Activated B cell treated with CpG ODN at 0.5 μM for 24 hours (primary cell): Measurements from ENCODE around the gene HS6ST3. TPM values are rescaled to one million over a fixed set of nuclear protein-coding genes. Genes with fewer than 3 reads are reported as not detected.

ENCODE experiments used
- ATAC-seq: fragments of 200-7000 bp; cut with Tn5 transposase; one replicate; pipeline ENCODE4 v1.10.0; 2021; ENCODE audit warnings: low read depth, mild to moderate bottlenecking, moderate library complexity
- CTCF ChIA-PET: fragments of 350-600 bp; sonication (Branson Sonifier 250); formaldehyde crosslinking; loops from one replicate; lab custom pipeline; 2021; ENCODE audit warnings: antibody characterized with exemption; lab: Charles Lee
- POLR2A ChIA-PET: fragments of 350-600 bp; sonication (Branson Sonifier 250); formaldehyde crosslinking; loops from one replicate; lab custom pipeline; 2021; ENCODE audit warnings: antibody characterized with exemption; lab: Charles Lee
- DNase-seq: peaks from one replicate; pipeline ENCODE4 v3.0.0; 2022
- H3K27ac Mint-ChIP-seq: one replicate; pipeline ENCODE4 v1.8.0; 2020; ENCODE audit warnings: mixed read lengths
- H3K27me3 Mint-ChIP-seq: one replicate; pipeline ENCODE4 v1.8.0; 2021; ENCODE audit warnings: mixed read lengths
- H3K36me3 Mint-ChIP-seq: one replicate; pipeline ENCODE4 v1.8.0; 2021; ENCODE audit warnings: low read depth, mixed read lengths
- H3K4me1 Mint-ChIP-seq: one replicate; pipeline ENCODE4 v1.8.0; 2021; ENCODE audit warnings: mixed read lengths
- H3K4me3 Mint-ChIP-seq: one replicate; pipeline ENCODE4 v1.8.0; 2020; ENCODE audit warnings: mild to moderate bottlenecking, mixed read lengths
- H3K9me3 Mint-ChIP-seq: one replicate; pipeline ENCODE4 v1.8.0; 2020; ENCODE audit warnings: mixed read lengths
- CTCF ChIP-seq: fragments of 200-600 bp; IDR thresholded peaks from one replicate; pipeline ENCODE4 v1.8.0; 2022; ENCODE audit warnings: antibody characterized with exemption, mild to moderate bottlenecking
- intact Hi-C: fragments of 100-400 bp; cut with micrococcal nuclease; formaldehyde crosslinking; loops from one replicate; pipeline ENCODE4 v1.15.1; 2024
- total RNA-seq: library from RNA; stranded (reverse); gene quantifications from 2 replicates; pipeline ENCODE4 v1.2.3, GENCODE V29; 2022

The HS6ST3 gene
- total RNA-seq, 1 donor from 2014 or later, result not detected

- TF ChIP-seq CTCF, result no peak
Observed at GRCh38 chr13:96553796-96554195, 463.9 kb downstream of the HS6ST3 start.

DNA sequence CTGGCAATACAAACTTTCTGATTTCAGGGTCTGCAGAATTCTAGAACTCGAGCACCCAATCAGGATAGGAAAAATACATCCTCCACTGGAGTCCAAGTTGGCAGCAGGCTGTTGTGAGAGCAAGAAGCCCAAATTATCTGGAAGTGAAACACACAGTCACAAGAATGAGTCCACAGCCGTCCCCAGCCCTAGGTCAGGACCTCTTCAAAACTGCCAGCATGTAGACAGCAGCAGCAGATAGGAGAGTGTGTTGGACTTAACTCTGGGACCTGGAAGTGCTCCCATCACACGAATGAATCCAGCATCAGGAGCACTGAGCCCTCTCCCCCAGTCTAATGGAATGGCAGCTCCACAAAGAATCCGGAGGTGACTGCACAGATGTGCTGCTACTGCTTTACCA lies 483.7 kb downstream of the HS6ST3 start:
- CTCF ChIA-PET, result no interaction called here

More at GRCh38 chr13:96553796-96554195, 463.9 kb downstream of the HS6ST3 start:
- Mint-ChIP-seq H3K36me3 (no peaks in the 10 kb centered on the region), H3K27ac (no peak overlapping the region), H3K4me1 (no peaks in the 10 kb centered on the region), H3K9me3 (peaks cover 6% of the 10 kb centered on the region), H3K4me3 (no peak overlapping the region), H3K27me3 (no peaks in the 10 kb centered on the region)
- intact Hi-C loops, result no loop called here
- POLR2A ChIA-PET, result no interaction called here
- DNase-seq (no peak), ATAC-seq (no peak)
- CTCF ChIA-PET, result no interaction called here

DNA sequence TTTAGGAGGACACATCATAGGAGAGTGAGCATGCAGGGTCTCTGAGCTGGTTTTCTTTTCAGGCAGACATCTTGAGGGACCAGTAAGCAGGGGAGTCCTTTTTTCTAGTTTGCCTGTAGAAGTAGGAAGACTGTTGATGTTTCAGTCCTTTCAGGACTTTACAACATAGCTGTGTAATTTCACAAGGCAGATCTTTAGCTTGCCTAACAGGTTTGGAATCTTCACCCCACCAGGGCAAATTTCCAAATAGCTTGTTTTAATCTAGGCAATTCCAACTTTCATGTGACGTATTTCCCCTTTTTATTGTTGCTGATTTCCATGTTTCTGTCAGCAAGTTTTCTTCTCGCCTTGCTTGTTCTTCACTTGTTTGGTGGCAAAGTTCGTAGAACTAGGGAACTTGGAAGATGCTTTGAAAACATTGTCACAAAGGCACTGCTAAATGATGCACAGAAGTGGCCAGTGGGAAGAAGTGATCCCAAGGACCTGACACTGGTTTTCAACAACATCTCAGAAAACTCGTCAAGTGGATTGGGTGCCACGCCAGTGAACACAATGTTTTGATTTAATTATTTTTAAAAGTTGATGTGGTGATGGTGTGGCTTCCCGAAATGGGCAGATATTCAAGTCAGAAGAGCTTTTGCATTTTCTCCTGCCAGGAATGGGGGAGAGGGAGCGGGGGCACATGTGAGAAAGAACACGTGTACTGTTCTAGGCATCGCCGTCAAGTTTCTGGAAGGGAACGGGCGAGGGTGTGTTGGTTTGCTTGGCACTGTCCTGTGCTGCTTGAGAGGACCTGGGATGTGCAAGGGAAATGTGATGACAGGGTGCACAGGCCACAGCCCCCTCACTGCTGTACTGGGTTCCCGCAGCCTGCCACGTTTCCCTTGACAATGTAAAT lies 485.8 kb downstream of the HS6ST3 start:
- Mint-ChIP-seq H3K4me3 (no peak overlapping the region), H3K27ac (no peak overlapping the region), H3K36me3 (no peaks in the 10 kb centered on the region), H3K4me1 (no peaks in the 10 kb centered on the region), H3K27me3 (no peaks in the 10 kb centered on the region), H3K9me3 (peaks cover 5% of the 10 kb centered on the region)
- ChIA-PET CTCF (no interaction called here), POLR2A (no interaction called here)
- TF ChIP-seq CTCF, result no peak
- ATAC-seq (no peak), DNase-seq (no peak)
- intact Hi-C loops, result no loop called here

More for the DNA sequence above, 483.7 kb downstream of the HS6ST3 start:
- ATAC-seq (no peak), DNase-seq (no peak)
- no peak for TF ChIP-seq CTCF
- peaks cover 6% of the 10 kb centered on the region for H3K9me3 Mint-ChIP-seq
- no peak overlapping the region for H3K4me3 Mint-ChIP-seq
- intact Hi-C loops, result no loop called here
- POLR2A ChIA-PET, result no interaction called here
- H3K27me3 Mint-ChIP-seq, result no peaks in the 10 kb centered on the region
- H3K36me3 Mint-ChIP-seq, result no peaks in the 10 kb centered on the region
- H3K4me1 Mint-ChIP-seq, result no peaks in the 10 kb centered on the region
- no peak overlapping the region for H3K27ac Mint-ChIP-seq

DNA sequence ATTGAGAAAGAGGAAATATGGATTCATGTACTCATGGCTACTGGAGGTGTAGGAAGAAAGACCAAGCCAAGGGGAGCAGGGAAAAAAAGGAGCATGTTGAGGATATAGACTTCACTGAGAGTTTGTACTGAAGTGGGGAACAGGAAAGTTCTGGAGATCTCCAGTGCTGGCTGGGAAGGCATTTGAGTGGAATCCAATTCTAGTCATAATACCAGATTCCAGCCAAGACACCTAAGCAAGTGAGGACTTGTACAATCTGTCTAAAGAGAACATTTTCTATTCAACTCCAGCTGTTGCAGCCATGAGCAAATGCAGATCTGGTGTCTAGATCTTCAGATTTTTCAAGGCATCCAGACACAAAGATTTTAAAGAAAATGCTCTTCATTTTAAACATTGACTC lies 491.8 kb downstream of the HS6ST3 start:
- DNase-seq, result no peak
- Mint-ChIP-seq H3K9me3 (peaks cover 8% of the 10 kb centered on the region), H3K36me3 (no peaks in the 10 kb centered on the region), H3K27me3 (no peaks in the 10 kb centered on the region), H3K4me1 (no peaks in the 10 kb centered on the region), H3K27ac (no peak overlapping the region), H3K4me3 (no peak overlapping the region)
- no peak for TF ChIP-seq CTCF
- POLR2A ChIA-PET, result no interaction called here
- no peak for ATAC-seq
- intact Hi-C loops, result no loop called here
- CTCF ChIA-PET, result no interaction called here

DNA sequence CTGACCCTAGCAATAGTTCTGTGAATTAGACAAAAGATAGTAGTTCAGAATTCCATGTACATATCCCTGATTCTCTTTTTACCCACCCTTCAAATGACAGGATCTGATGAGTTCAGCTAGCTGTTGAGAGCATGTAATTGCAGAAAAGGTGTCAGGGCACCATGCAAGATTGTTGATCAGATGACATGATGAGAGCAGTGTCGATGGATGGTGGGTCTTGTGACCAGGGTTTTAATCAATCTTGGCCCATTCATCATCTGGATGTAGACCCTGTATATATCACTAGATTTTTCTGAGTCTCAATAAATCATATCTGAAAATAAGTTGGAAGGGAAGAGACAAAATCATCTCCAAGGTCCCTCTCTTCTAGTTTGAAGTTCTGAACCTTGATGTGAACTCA lies 525.3 kb downstream of the HS6ST3 start:
- no peaks in the 10 kb centered on the region for H3K27me3 Mint-ChIP-seq
- intact Hi-C loops, result no loop called here
- H3K9me3 Mint-ChIP-seq, result peaks cover 18% of the 10 kb centered on the region
- H3K27ac Mint-ChIP-seq, result no peak overlapping the region
- ChIA-PET CTCF (no interaction called here), POLR2A (no interaction called here)
- no peak for TF ChIP-seq CTCF
- H3K36me3 Mint-ChIP-seq, result no peaks in the 10 kb centered on the region
- no peak for DNase-seq
- H3K4me3 Mint-ChIP-seq, result no peak overlapping the region
- ATAC-seq, result no peak
- no peaks in the 10 kb centered on the region for H3K4me1 Mint-ChIP-seq
